Stimulated activated CD8-positive, alpha-beta memory T cell treated with anti-CD3 and anti-CD28 coated beads, Interleukin-15, amount 100 ng/mL, for 48 hours (primary cell): Measurements from ENCODE around the gene FBXO44.
A peak's percentile ranks its signal among the peaks of the same experiment; 100 is the strongest.

Experiments used
- DNase-seq, 2 donors: peaks; one replicate each; pipeline ENCODE4 v3.0.0-alpha.2; 2020; ENCODE audit warnings: low read depth in 2 of 2

Gene FBXO44

DNA sequence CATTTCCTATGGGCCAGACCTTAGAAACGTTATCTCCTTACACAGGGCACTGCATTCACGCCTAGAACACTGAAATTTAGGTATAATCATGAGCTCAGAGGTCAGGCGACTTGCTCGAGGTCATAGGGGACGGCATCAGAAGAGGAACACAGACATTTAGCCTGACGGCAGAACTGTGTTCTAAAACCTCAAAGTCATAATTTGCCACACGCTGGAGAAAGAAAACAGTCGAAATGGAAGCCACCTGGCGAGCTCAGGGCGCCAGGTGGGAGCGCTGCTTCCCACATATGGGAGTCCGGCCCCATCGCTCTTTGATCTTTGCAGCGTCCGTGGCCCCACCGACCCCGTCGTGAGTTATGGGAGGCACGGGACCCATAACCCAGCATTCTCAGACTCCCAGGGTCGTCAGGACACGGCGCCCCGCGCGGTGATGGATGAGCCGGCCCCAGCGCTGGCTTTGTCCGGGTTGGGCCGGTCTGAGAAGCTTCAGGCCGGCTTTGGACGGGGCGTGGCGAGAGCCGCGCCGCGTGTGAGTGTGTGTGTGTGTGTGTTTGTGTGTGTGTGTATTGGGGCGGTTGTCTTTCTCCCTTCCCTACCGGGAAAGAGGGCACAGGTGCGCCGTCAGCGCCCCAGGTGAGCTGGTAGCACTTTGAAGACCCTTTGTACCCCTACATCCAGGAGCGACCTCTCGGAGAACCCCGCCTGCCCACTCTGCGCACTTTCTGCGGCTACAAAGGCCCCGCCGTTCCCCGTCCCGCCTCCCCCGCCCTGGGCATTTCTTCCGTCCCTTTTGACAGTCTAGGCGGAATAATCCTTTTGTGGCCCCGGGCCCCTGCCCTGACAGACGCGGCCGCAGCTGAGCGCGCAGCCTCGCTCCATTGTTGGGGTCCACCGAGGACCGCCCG, 36.0 kb downstream of the FBXO44 start:
- DNase-seq, result no peak

- DNase-seq, result no peak
Observed at GRCh38 chr1:11691302-11691914, 36.7 kb downstream of the FBXO44 start, which contains the start of gene DRAXIN. Gene DRAXIN, plus strand, starts transcription at chr1:11691710. Its CDS starts 14,549 bp downstream, at chr1:11706259.

- DNase-seq, result no peak
Observed at GRCh38 chr1:11691928-11692711, 37.4 kb downstream of the FBXO44 start.

DNA sequence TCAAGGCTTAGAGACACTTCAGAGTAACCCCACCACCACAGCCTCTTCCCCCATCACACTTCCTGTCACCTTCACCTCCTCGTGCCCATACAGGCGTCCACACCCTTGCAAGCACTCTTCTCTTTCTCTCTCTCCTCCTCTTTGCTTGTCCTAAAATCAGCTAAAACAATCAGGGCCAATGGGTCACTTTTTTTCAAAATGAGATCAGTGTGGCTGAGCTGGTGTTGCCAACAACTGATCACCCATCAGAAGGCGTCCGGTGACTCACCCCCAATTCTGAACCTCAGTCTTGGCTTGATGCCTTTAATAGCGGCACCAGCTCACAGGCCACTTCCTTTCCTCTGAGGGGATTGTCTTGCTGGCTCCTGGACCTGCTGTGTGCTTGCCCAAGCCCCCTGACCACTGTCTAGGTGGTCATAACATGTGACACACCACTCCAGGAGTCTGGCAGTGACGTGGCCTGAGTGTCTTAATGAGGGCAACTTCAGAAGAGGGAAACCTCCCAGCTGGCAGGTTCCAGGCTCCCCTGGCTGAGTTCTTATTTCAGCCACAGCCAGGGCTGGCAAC, 38.4 kb downstream of the FBXO44 start:
- DNase-seq, result peak; percentile 35 to 40

DNA sequence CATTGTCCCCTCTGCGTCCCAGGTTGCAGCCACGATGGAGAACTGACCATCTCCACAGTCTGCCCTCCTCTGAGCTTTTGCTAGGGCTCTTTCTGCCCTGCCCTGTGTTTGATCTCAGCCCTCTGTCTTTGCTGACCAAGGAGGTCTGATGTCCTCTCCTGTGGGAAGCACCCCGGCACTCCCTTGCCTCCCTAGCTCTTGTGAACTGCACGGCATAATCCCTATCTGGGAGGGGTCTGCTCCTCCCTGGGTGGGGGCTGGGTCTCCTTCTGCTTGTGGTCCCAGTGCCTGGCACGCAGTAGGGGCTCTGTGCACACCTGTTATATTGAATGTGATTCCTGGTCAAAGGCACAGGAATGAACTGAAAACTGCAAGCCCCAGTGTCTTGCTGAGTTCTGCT, 39.2 kb downstream of the FBXO44 start:
- no peak for DNase-seq

DNA sequence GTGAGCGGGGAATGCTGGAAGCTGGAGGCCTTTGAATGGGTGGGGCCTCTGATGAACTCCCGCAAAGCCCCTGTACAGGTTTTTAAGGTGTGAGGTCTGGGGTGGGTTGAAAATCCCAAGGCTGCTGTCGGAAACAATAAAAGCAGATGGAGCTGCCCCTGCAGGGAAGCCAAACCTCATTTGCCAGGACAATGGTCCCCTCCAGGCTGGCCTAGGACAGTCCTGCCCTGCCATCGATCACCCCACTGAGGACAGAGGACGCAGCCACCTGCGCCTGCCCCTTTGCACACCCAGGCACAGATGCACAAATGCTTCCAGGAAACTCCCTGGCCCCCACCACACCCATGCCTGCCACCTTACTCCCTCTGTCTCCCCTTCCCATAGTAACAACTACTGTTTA, 41.2 kb downstream of the FBXO44 start:
- DNase-seq, result no peak

GRCh38 chr1:11697188-11697892, 42.7 kb downstream of the FBXO44 start:
- DNase-seq, result no peak

DNA sequence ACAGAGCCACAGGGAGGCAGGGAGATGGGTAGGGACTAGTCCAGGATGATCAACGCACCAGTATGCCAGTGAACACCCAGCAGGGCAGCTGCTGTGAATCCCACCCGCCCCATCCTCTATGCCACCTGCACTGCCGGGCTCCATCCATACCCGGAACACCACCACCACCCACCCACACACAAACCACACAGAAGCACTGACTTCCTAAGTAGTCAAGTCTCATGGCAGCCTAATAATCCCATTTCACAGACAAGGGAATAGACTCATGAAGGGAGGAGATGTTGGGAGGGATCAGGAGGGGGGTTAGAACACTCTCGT, 43.2 kb downstream of the FBXO44 start:
- DNase-seq, result no peak

GRCh38 chr1:11700601-11701467, 46.2 kb downstream of the FBXO44 start:
- DNase-seq, result no peak

DNA sequence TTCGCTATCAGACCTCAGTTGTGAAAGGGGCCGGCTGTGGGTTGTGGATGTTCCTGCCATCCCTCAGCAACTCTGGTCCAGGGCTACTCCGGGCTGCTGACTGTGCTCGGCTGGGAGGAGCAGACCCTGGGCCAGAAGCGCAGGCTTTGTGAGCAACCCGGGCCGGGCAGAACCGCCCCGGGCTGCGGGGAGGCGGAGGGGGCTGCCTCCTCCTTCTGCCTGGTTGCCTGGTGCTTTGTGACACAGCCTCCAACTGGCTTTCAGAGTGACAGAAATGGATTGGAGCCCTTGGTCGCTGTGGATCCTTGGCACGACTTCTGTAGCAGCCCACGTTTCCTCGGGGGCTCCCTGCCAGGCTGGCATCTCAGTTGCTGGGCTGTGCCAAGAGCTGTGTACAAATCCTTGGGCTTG, 46.9 kb downstream of the FBXO44 start:
- no peak for DNase-seq

DNA sequence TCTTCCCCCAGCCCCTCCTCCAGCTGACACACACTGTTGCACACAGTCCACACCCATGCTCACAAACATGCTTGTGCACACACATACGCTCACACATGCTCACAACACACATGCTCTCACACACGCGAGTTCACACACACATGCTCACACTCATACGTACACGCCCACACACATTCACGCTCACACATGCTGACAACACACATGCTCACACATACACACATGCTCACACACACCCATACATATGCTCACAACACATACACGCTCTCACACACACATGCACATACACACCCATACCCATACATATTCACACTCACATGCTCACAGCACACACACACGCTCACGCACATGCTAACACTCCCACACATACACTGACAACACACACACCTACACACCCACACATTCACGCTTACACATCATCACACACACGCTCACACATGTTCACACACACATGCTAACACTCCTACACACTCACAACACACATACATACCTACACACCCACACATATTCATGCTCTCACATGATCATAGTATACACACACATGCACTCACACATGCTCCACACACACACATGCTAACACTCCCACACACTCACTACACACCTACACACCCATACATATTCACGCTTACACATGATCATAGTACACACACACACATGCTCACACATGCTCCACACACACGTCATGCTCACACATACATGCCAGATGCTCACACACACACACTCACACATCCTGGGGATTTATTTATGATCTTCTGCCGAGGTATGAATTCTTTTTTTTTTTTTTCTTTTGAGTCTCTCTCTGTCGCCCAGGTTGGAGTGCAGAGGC, 47.5 kb downstream of the FBXO44 start:
- DNase-seq, result no peak

- no peak for DNase-seq
Observed at GRCh38 chr1:11703357-11704193, 48.9 kb downstream of the FBXO44 start.

- DNase-seq, result no peak
Observed at GRCh38 chr1:11704194-11704529, 49.5 kb downstream of the FBXO44 start.

GRCh38 chr1:11704691-11705475, 50.2 kb downstream of the FBXO44 start:
- DNase-seq, result no peak

GRCh38 chr1:11705596-11705995, 50.9 kb downstream of the FBXO44 start:
- DNase-seq, result no peak

DNA sequence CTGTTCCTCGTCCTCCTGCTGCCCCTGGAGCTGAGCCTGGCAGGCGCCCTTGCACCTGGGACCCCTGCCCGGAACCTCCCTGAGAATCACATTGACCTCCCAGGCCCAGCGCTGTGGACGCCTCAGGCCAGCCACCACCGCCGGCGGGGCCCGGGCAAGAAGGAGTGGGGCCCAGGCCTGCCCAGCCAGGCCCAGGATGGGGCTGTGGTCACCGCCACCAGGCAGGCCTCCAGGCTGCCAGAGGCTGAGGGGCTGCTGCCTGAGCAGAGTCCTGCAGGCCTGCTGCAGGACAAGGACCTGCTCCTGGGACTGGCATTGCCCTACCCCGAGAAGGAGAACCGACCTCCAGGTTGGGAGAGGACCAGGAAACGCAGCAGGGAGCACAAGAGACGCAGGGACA, 51.6 kb downstream of the FBXO44 start:
- DNase-seq, result no peak

- no peak for DNase-seq
Observed at GRCh38 chr1:11707621-11708276, 53.1 kb downstream of the FBXO44 start.
